NCI-H2081 (cell line): ENCODE measurements around the gene YJEFN3.
A peak's percentile ranks its signal among the peaks of the same experiment; 100 is the strongest.

Source experiments
- DNase-seq, 2 experiments: peaks; one replicate each; lab custom pipeline; 2025; lab: John Stamatoyannopoulos, UW

Gene YJEFN3

GRCh38 chr19:19523177-19523576 is 5.5 kb upstream of the YJEFN3 start:
- DNase-seq = no peak

- no peak for DNase-seq
Measured at GRCh38 chr19:19524053-19524452, 4.7 kb upstream of the YJEFN3 start.

GRCh38 chr19:19525611-19526380 is 2.9 kb upstream of the YJEFN3 start:
- DNase-seq = no peak

- no peak for DNase-seq
Measured at GRCh38 chr19:19526581-19527370, 1.9 kb upstream of the YJEFN3 start.

DNA sequence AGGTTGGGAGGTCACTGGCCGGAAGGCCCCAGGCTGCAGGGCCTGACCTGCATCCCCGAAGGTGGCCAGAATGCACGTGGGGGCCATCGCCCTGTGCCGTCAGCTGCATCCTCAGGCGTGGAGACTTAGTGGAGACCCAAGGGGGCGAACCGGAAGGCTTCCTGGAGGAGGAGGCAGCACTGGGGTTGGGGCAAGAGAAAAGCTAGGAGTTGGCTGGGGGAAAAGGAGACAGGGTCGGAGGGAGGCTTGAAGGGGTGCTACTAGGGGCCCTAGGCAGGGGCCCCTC is 1.4 kb upstream of the YJEFN3 start:
- DNase-seq = no peak

GRCh38 chr19:19527674-19528625 is 761 bp upstream of the YJEFN3 start:
- no peak for DNase-seq

GRCh38 chr19:19529783-19530422 is 1.2 kb downstream of the YJEFN3 start:
- no peak for DNase-seq

DNA sequence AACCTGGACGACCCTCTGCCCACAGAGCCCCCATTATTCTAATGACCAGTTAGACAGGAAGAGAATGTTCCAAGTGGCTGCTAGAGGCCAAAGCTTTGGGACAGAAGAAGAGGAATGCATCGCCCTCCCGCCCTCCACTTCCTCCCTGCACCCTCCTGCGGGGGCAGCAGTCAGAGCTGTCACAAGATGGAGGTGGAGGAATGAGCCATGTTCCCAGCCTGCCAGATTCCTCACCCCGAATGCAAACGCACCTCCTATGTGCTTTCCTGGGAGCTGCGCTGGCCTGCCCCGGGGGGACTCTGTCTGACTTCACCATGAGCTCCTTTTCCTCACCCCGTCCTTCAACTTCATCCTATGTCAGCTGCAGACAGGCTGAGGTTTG is 1.7 kb downstream of the YJEFN3 start:
- no peak for DNase-seq

GRCh38 chr19:19530889-19531288 is 2.2 kb downstream of the YJEFN3 start:
- DNase-seq = no peak

GRCh38 chr19:19531951-19532805 is 3.5 kb downstream of the YJEFN3 start:
- DNase-seq = peak; percentile 59 to 60

- no peak for DNase-seq
Measured at GRCh38 chr19:19532806-19533701, 4.3 kb downstream of the YJEFN3 start.

DNA sequence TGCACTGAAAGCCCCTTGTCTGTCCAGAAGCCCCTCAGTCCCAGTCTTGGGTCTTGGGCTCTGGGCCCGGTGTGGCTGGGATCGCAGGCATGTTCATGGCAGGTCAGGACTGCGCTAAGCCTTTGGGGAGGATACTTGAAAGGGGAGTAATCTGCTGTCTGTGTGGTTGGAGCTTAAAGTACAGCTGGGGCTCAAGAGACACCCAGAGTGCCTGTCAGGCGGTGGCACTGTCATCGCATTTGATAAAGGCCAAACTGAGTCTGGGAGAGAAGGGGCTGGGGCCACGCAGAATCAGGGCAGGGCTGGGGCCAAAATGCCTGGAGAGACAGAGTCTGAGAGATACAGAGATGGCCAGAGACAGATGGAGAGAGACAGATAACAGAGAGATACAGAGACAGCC is 5.1 kb downstream of the YJEFN3 start:
- DNase-seq = no peak

GRCh38 chr19:19534556-19535265 is 6.0 kb downstream of the YJEFN3 start:
- no peak for DNase-seq

DNA sequence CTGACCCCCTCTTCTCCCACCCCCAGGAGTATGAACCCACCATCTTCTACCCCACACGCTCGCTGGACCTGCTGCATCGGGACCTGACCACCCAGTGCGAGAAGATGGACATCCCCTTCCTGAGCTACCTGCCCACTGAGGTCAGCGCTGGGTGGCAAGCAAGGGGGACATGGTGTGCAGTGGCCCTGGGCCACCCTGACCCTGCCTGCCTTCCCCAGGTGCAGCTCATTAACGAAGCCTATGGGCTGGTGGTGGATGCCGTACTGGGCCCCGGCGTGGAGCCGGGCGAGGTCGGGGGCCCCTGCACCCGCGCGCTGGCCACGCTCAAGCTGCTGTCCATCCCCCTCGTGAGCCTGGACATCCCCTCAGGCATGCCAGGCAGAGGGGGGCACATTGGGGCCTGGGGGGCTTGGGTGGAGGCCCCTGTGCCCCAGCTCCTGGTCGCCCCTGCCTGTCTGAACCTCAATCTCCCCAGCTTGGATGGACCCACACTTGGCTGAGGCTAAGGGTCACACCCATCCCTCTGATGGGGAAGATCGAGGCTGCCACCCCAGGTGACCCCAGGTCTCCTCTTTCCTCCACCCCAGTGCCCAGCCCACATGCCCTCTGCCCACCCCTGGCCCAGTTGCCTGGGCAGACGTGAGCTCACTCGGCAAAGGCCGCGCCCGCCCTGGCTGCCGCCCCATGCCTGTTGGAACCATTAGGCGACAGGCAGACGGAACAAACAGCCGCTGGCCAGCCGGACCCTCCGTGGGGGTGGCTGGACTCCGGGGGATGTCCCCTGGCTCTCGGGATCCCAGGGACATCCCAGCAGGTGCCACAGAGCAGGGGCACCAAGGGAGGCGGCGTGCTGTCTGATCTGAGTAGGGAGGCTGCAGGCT is 6.8 kb downstream of the YJEFN3 start:
- DNase-seq = no peak

- no peak for DNase-seq
Measured at GRCh38 chr19:19537075-19538048, 8.7 kb downstream of the YJEFN3 start.

- peak; percentile 18 to 21 for DNase-seq
Measured at GRCh38 chr19:19538061-19538784, 9.5 kb downstream of the YJEFN3 start, which contains the start of gene CILP2. TSS of gene CILP2 (plus strand) at chr19:19538265. CDS start at chr19:19538350, 85 bp downstream.
